Gastroesophageal sphincter (tissue), 4 donors: Measurements from ENCODE around the gene OR6K2. TPM values are rescaled to one million over a fixed set of nuclear protein-coding genes. Genes with fewer than 3 reads are reported as not detected.
"Not testable (repeated sequence)": the region's sequence is repeated elsewhere in the genome, so short reads cannot be mapped to it uniquely, and the experiment has no call there.

Experiments used
- ATAC-seq: fragments of 150-250 bp; one replicate; pipeline ENCODE4 v1.9.1; 2016; ENCODE audit warnings: mild to moderate bottlenecking, moderate library complexity
- H3K27ac ChIP-seq, 4 donors: fragments of 200-600 bp; sonication (generic) in 3 of 4; 1 replicate in 3 of 4; 2 replicates in 1 of 4; pipeline ENCODE4 v1.5.1; 2016 to 2019
- H3K27me3 ChIP-seq: fragments of 200-600 bp; sonication (generic); one replicate; pipeline ENCODE4 v1.5.1; 2019
- H3K36me3 ChIP-seq, 2 donors: fragments of 200-600 bp; sonication (generic); one replicate each; pipeline ENCODE4 v1.5.1; 2019; ENCODE audit warnings: control low read depth in 1 of 2
- H3K4me1 ChIP-seq, 3 donors: fragments of 200-600 bp; sonication (generic); 1 replicate in 2 of 3; 2 replicates in 1 of 3; pipeline ENCODE4 v1.5.1; 2016 to 2019; ENCODE audit warnings: control low read depth in 2 of 3
- H3K4me3 ChIP-seq, 2 donors: fragments of 200-600 bp; sonication (generic); one replicate each; pipeline ENCODE4 v1.5.1; 2019; ENCODE audit warnings: mild to moderate bottlenecking in 1 of 2, moderate library complexity in 1 of 2
- H3K9me3 ChIP-seq, 3 donors: fragments of 200-600 bp; sonication (generic); one replicate each; pipeline ENCODE4 v1.5.1; 2017 to 2019; ENCODE audit warnings: control low read depth in 2 of 3
- EP300 ChIP-seq: sonication (generic); formaldehyde crosslinking; IDR thresholded peaks from one replicate; pipeline ENCODE4 v1.6.1; 2017; ENCODE audit warnings: antibody characterized with exemption, mild to moderate bottlenecking
- POLR2A ChIP-seq, 2 donors: fragments of 450-650 bp; IDR thresholded peaks; one replicate each; pipeline ENCODE4 v1.6.1; 2017; ENCODE audit warnings: antibody characterized with exemption in 2 of 2, mild to moderate bottlenecking in 2 of 2, moderate library complexity in 1 of 2
- POLR2AphosphoS5 ChIP-seq: sonication (generic); formaldehyde crosslinking; IDR thresholded peaks from one replicate; pipeline ENCODE4 v1.6.1; 2017; ENCODE audit warnings: antibody characterized with exemption
- WGBS, 2 donors: methylation state at CpG; one replicate each; pipeline ENCODE4 v1.1.5; 2018; ENCODE audit warnings: low coverage in 1 of 2; 5-methylcytosine and 5-hydroxymethylcytosine counted together
- total RNA-seq, 4 donors: library from RNA; depleted of rRNA; stranded (reverse); fragments of >200 nt; gene quantifications; one replicate each; pipeline ENCODE4 v1.1.0, GENCODE V29; 2016
- TF ChIP-seq, protein P1 (sequence below), 4 experiments: fragments of 200-600 bp in 2 of 4; fragments of 450-650 bp in 2 of 4; sonication (generic) in 1 of 4; IDR thresholded peaks; one replicate each; pipeline ENCODE4 v1.5.1; 2017 to 2019; ENCODE audit warnings: antibody characterized with exemption in 4 of 4, mild to moderate bottlenecking in 2 of 4, moderate library complexity in 2 of 4

OR6K2 gene
- total RNA-seq, 4 donors from 2014 or later: not detected

DNA sequence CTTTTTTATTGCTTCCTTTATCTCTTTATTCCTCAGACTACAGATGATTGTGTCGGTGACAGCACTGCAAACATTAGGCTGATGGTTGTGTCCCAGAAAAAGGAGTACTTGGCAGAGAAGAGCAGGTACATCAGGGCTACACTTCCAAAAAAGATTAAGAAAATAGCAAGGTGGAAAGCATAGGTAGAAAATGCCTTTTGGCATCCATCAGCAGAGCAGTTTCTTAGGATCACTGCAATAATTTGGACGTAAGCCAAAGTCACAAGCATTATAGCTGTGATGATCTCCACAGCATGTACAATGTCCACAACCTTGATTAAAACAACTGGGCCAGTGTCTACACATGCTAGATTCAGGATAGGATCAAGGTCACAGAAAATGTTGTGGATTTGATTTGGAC is 5.9 kb downstream of the OR6K2 start:
- WGBS, 2 donors: 57 to 63% methylated on average over 2 of the region's 2 CpGs
- Histone ChIP-seq H3K9me3 (no peaks in the 10 kb centered on the region), H3K4me1 (no peaks in the 10 kb centered on the region), H3K27me3 (no peaks in the 10 kb centered on the region), H3K4me3 (no peak overlapping the region), H3K27ac (no peak overlapping the region), H3K36me3 (no peaks in the 10 kb centered on the region)
- TF ChIP-seq, protein P1, sequence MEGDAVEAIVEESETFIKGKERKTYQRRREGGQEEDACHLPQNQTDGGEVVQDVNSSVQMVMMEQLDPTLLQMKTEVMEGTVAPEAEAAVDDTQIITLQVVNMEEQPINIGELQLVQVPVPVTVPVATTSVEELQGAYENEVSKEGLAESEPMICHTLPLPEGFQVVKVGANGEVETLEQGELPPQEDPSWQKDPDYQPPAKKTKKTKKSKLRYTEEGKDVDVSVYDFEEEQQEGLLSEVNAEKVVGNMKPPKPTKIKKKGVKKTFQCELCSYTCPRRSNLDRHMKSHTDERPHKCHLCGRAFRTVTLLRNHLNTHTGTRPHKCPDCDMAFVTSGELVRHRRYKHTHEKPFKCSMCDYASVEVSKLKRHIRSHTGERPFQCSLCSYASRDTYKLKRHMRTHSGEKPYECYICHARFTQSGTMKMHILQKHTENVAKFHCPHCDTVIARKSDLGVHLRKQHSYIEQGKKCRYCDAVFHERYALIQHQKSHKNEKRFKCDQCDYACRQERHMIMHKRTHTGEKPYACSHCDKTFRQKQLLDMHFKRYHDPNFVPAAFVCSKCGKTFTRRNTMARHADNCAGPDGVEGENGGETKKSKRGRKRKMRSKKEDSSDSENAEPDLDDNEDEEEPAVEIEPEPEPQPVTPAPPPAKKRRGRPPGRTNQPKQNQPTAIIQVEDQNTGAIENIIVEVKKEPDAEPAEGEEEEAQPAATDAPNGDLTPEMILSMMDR (IDR thresholded peaks at IDR 0.05): no peak
- TF ChIP-seq POLR2A (IDR thresholded peaks at IDR 0.05): no peak
- TF ChIP-seq POLR2AphosphoS5: no peak
- no peak for TF ChIP-seq EP300
- ATAC-seq: no peak

- no peaks in the 10 kb centered on the region for H3K4me1 ChIP-seq
- no peaks in the 10 kb centered on the region for H3K27me3 ChIP-seq
- ATAC-seq: no peak
- no peak overlapping the region for H3K27ac ChIP-seq
- H3K36me3 ChIP-seq: no peaks in the 10 kb centered on the region
- TF ChIP-seq EP300 (no peak), POLR2AphosphoS5 (no peak), POLR2A (IDR thresholded peaks at IDR 0.05) (no peak)
- TF ChIP-seq, protein P1 (IDR thresholded peaks at IDR 0.05): no peak
- H3K4me3 ChIP-seq: no peak overlapping the region
- H3K9me3 ChIP-seq: no peaks in the 10 kb centered on the region
These were observed 8.1 kb downstream of the OR6K2 start for GRCh38 chr1:158692356-158692755.

- no peak overlapping the region for H3K27ac ChIP-seq
- no peaks in the 10 kb centered on the region for H3K9me3 ChIP-seq
- no peak overlapping the region for H3K4me3 ChIP-seq
- H3K27me3 ChIP-seq: no peaks in the 10 kb centered on the region
- TF ChIP-seq POLR2AphosphoS5 (no peak), EP300 (no peak), POLR2A (IDR thresholded peaks at IDR 0.05) (no peak)
- TF ChIP-seq, protein P1 (IDR thresholded peaks at IDR 0.05): no peak
- H3K4me1 ChIP-seq: no peaks in the 10 kb centered on the region
- ATAC-seq: no peak
- H3K36me3 ChIP-seq: no peaks in the 10 kb centered on the region
These were observed 8.5 kb downstream of the OR6K2 start for GRCh38 chr1:158691907-158692306.

GRCh38 chr1:158691149-158691548 is 9.3 kb downstream of the OR6K2 start:
- 43 to 75% methylated on average over 1 of the region's 1 CpG for WGBS, 2 donors
- not testable (repeated sequence) for H3K4me1 ChIP-seq, H3K27me3 ChIP-seq, H3K9me3 ChIP-seq, H3K4me3 ChIP-seq, H3K27ac ChIP-seq, H3K36me3 ChIP-seq, ATAC-seq

- Histone ChIP-seq H3K27ac (no peak overlapping the region), H3K4me3 (no peak overlapping the region), H3K36me3 (no peaks in the 10 kb centered on the region), H3K27me3 (no peaks in the 10 kb centered on the region), H3K9me3 (no peaks in the 10 kb centered on the region), H3K4me1 (no peaks in the 10 kb centered on the region)
- TF ChIP-seq, protein P1 (IDR thresholded peaks at IDR 0.05): no peak
- TF ChIP-seq POLR2AphosphoS5 (no peak), POLR2A (IDR thresholded peaks at IDR 0.05) (no peak), EP300 (no peak)
- ATAC-seq: no peak
These were observed 10.6 kb downstream of the OR6K2 start for GRCh38 chr1:158689875-158690274.

DNA sequence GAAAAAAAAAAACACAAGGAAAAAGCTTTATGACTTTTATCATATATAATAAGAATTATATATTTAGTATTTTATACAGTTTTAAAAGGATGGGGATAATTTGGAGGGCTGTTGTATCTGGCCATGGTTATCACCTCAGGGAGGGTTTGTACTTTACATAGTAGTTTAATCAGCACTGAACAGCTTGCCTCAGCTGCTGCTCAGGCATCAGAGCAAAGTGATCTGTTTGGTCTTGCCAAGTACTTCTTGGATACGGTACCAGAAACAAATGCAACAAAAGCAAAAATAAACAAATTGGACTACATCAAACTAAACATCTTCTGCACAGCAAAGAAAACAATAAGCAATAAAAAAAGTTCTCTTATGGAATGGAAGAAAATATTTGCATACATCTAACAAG is 11.3 kb downstream of the OR6K2 start:
- no peak for ATAC-seq
- WGBS, 2 donors: 11 to 33% methylated on average over 1 of the region's 1 CpG
- no peaks in the 10 kb centered on the region for H3K9me3 ChIP-seq
- H3K36me3 ChIP-seq: no peaks in the 10 kb centered on the region
- no peaks in the 10 kb centered on the region for H3K27me3 ChIP-seq
- no peaks in the 10 kb centered on the region for H3K4me1 ChIP-seq
- TF ChIP-seq POLR2A (IDR thresholded peaks at IDR 0.05) (no peak), EP300 (no peak), POLR2AphosphoS5 (no peak)
- TF ChIP-seq, protein P1 (IDR thresholded peaks at IDR 0.05): no peak
- no peak overlapping the region for H3K27ac ChIP-seq
- no peak overlapping the region for H3K4me3 ChIP-seq

- H3K4me1 ChIP-seq, H3K36me3 ChIP-seq, H3K27me3 ChIP-seq, H3K27ac ChIP-seq, ATAC-seq, H3K4me3 ChIP-seq, H3K9me3 ChIP-seq: not testable (repeated sequence)
- WGBS, 2 donors: 80 to 88% methylated on average over 1 of the region's 1 CpG
These were observed 12.1 kb downstream of the OR6K2 start for GRCh38 chr1:158688343-158688742.
